ENCODE measurements around the gene TMEM217.
"Not testable (repeated sequence)": the region's sequence is repeated elsewhere in the genome, so short reads cannot be mapped to it uniquely, and the experiment has no call there.

TMEM217 gene

GRCh38 chr6:37201726-37202125, 56.2 kb downstream of the TMEM217 start:
- no peak for DNase-seq (ENCODE audit: low read depth)

GRCh38 chr6:37200085-37200484, 57.9 kb downstream of the TMEM217 start:
- H3K4me3 ChIP-seq (ENCODE audit: low read depth, low read length): no peak overlapping the region
- no peak for DNase-seq (ENCODE audit: low read depth)
- TF ChIP-seq CTCF (IDR thresholded peaks at IDR 0.05; ENCODE audit: control insufficient read depth, extremely low read depth, insufficient read depth): no peak

More at GRCh38 chr6:37201726-37202125, 56.2 kb downstream of the TMEM217 start:
- H3K4me3 ChIP-seq (ENCODE audit: low read depth, low read length): no peak overlapping the region
- TF ChIP-seq CTCF (IDR thresholded peaks at IDR 0.05; ENCODE audit: control insufficient read depth, extremely low read depth, insufficient read depth): no peak

GRCh38 chr6:37196451-37196850, 61.5 kb downstream of the TMEM217 start:
- DNase-seq (ENCODE audit: low read depth); H3K4me3 ChIP-seq (ENCODE audit: low read depth, low read length): not testable (repeated sequence)

GRCh38 chr6:37194886-37195285, 63.1 kb downstream of the TMEM217 start:
- DNase-seq (ENCODE audit: low read depth): not testable (repeated sequence)

GRCh38 chr6:37192666-37193065, 65.3 kb downstream of the TMEM217 start:
- DNase-seq (ENCODE audit: low read depth): peak; percentile 50
- TF ChIP-seq CTCF (IDR thresholded peaks at IDR 0.05; ENCODE audit: control insufficient read depth, extremely low read depth, insufficient read depth): no peak
- H3K4me3 ChIP-seq (ENCODE audit: low read depth, low read length): no peak overlapping the region

More at GRCh38 chr6:37194886-37195285, 63.1 kb downstream of the TMEM217 start:
- H3K4me3 ChIP-seq (ENCODE audit: low read depth, low read length): not testable (repeated sequence)

- DNase-seq (ENCODE audit: low read depth): no peak
- TF ChIP-seq CTCF (IDR thresholded peaks at IDR 0.05; ENCODE audit: control insufficient read depth, extremely low read depth, insufficient read depth): no peak
- H3K4me3 ChIP-seq (ENCODE audit: low read depth, low read length): no peak overlapping the region
Measured at GRCh38 chr6:37190159-37190535, 67.8 kb downstream of the TMEM217 start.

GRCh38 chr6:37188962-37189510, 68.9 kb downstream of the TMEM217 start:
- no peak for TF ChIP-seq CTCF (IDR thresholded peaks at IDR 0.05; ENCODE audit: control insufficient read depth, extremely low read depth, insufficient read depth)
- DNase-seq (ENCODE audit: low read depth): no peak
- H3K4me3 ChIP-seq (ENCODE audit: low read depth, low read length): no peak overlapping the region

- TF ChIP-seq CTCF (IDR thresholded peaks at IDR 0.05; ENCODE audit: control insufficient read depth, extremely low read depth, insufficient read depth): no peak
- H3K4me3 ChIP-seq (ENCODE audit: low read depth, low read length): no peak overlapping the region
- no peak for DNase-seq (ENCODE audit: low read depth)
Measured at GRCh38 chr6:37187321-37188022, 70.5 kb downstream of the TMEM217 start.

- DNase-seq (ENCODE audit: low read depth): not testable (repeated sequence)
Measured at GRCh38 chr6:37185949-37186720, 71.8 kb downstream of the TMEM217 start.

More at GRCh38 chr6:37185949-37186720, 71.8 kb downstream of the TMEM217 start:
- H3K4me3 ChIP-seq (ENCODE audit: low read depth, low read length): not testable (repeated sequence)

Data from LNCaP clone FGC (cell line).